HG02759 (cell line): ENCODE measurements around the gene GOLGA6L1.
"Not testable (repeated sequence)": the region's sequence is repeated elsewhere in the genome, so short reads cannot be mapped to it uniquely, and the experiment has no call there.

ENCODE experiments used
- ATAC-seq: cut with Tn5 transposase; IDR thresholded peaks from one replicate; pipeline ENCODE4 v1.9.1; 2021; ENCODE audit warnings: mild to moderate bottlenecking, moderate library complexity; ENCODE audit not compliant: unreplicated experiment

The GOLGA6L1 gene

DNA sequence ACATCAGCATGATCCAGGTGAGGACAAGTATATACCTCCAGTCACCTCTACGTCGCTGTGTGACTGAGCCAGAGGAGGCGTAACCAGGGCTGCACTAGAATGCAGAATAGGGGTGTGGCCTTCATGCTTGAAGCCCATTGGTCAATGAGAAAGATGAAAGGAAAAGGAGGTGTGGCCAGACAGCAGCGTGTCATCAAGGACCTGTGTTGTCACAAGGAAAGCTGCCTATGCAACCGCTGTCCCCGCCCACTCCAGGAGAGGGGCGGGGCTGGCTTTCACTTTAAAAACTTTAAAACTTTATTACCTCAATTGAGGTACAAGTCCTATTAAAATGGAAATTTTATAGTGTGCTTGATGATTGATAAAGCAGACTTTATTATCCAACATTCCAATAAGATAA, at the start of gene GOLGA6L1:
TSS of gene GOLGA6L1 (minus strand) at position 101 of the 400 bp plus-strand sequence. CDS start at position 10, 91 bp downstream.
- not testable (repeated sequence) for ATAC-seq

- not testable (repeated sequence) for ATAC-seq
These were observed 44.6 kb upstream of the GOLGA6L1 start for GRCh38 chr15:23181201-23181600.

- ATAC-seq, result not testable (repeated sequence)
These were observed 43.9 kb upstream of the GOLGA6L1 start for GRCh38 chr15:23180547-23180927.

GRCh38 chr15:23179768-23180546, 43.3 kb upstream of the GOLGA6L1 start:
- ATAC-seq, result not testable (repeated sequence)

- not testable (repeated sequence) for ATAC-seq
These were observed 40.1 kb upstream of the GOLGA6L1 start for GRCh38 chr15:23176683-23177082.

DNA sequence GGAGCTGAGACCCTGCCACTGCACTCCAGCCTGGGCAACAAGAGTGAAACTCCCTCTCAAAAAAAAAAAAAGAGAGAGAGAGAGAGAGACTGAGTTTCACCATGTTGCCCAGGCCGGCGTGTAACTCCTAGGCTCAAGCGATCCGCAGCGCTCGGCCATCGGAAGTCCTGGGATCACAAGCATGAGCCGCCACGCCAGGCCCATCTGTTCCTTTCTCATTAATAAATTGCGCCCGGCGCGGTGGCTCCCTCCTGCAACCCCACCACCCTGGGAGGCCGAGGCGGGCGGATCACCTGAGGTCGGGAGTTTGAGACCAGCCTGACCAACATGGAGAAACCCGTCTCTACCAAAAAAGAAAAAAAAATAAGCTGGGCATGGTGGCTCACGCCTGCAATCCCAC, 39.0 kb upstream of the GOLGA6L1 start:
- not testable (repeated sequence) for ATAC-seq

GRCh38 chr15:23174609-23175140, 38.1 kb upstream of the GOLGA6L1 start:
- ATAC-seq, result not testable (repeated sequence)

GRCh38 chr15:23132787-23133186, 3.8 kb downstream of the GOLGA6L1 start:
- ATAC-seq, result not testable (repeated sequence)

- ATAC-seq, result no peak
These were observed 18.4 kb downstream of the GOLGA6L1 start for GRCh38 chr15:23118208-23118607.

DNA sequence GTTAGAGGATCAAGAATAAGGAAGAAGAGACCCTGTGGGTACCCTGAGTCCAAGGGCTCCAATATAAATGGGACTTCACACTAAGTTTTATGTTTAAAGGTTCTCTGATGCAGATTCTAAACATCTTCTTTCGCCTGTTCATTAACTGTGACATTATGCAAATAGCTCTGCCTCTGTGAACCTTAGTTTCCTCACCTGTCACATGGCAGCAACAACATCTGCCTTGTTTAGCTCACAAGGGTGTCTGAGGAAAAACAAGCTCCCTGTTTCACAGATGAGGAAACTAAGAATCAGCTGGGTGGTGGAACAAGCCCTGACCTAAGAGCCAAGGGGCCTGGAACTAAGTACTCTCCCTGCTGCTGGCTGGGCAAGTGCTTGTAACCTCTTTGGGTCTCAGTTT, 40.8 kb downstream of the GOLGA6L1 start:
- no peak for ATAC-seq

- ATAC-seq, result no peak
These were observed 53.5 kb downstream of the GOLGA6L1 start for GRCh38 chr15:23083115-23083514.

- ATAC-seq, result not testable (repeated sequence)
These were observed 54.5 kb downstream of the GOLGA6L1 start for GRCh38 chr15:23081996-23082737.

DNA sequence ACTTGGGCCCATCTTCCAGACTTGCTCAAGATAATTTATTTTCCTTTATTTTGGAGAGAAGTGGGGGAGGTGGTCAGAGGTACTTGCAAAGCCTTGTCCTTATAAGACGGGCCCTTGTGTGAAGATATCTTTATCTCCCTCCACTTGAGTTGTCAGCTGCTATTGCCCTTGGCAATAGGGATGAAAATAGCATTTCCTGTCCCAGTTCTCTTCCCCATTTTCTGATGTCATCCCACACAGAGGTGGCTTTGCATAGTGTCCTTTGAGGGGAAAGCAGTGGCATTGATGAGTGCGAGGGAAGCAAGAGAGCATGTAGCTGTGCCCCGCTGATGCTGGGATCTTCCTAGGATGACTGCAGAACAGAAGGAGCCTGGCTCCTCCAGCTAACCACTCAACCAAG, 55.4 kb downstream of the GOLGA6L1 start:
- ATAC-seq, result no peak

DNA sequence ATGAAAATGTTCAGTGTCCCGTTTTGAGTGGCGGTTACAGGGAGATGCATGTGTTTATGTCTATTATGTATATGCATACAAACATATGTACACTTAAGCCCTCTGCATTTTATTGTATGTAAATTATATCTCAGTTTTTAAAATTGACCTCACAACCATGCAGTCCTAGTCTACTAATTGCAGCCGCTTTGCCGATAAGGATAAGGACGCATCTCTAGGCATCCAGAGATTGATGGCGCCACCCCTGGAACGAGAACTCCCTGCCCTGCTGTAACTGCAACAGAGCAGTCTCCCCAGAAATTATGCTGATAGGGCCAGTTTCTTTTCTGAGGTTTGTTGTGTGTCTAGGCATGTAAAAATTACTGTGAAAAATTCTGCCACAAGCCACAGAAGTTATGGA, 56.9 kb downstream of the GOLGA6L1 start:
- no peak for ATAC-seq
